ENCODE measurements around the gene TMEM132A. TPM values are rescaled to one million over a fixed set of nuclear protein-coding genes. Genes with fewer than 3 reads are reported as not detected.

TMEM132A gene
- total RNA-seq, 2 donors from 2014 or later: 7.7 to 8.4 TPM

DNA sequence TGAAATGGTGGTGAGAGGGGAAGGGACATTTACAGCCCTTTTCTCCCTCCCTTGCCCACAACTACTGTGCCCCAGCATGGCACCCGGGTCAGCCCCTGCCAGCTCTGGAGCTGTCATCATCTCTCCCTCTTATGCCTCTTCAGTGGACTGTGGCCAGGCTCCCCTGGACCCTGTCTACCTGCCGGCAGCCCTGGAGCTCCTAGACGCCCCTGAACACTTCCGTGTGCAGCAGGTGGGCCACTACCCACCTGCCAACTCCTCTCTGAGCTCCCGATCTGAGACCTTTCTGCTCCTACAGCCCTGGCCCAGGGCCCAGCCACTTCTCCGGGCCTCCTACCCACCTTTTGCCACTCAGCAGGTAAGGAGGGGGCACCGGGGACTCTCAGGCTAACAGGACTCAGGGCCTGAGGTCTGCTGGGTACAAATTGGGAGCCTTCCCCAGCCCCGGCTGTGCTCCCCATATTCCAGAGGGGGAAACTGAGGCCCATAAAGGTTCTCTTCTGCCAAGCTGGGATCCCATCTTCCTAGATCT, 2.9 kb downstream of the TMEM132A start:
- Histone ChIP-seq H3K27me3 (replicated peaks; ENCODE audit: insufficient read depth) (no peaks in the 10 kb centered on the region), H3K9me3 (no peaks in the 10 kb centered on the region), H3K4me3 (no peak overlapping the region), H3K4me1 (ENCODE audit: control insufficient read depth in 1 of 2, low read depth in 2 of 2) (peaks cover 9 to 20% of the 10 kb centered on the region in 2 donors), H3K27ac (no peak overlapping the region), H3K36me3 (peaks cover 7% of the 10 kb centered on the region)
- ATAC-seq (ENCODE audit: insufficient number of reproducible peaks, low FRiP score, low read depth) (no peak), DNase-seq (ENCODE audit: low spot score) (no peak)
- no peak for TF ChIP-seq CTCF (IDR thresholded peaks at IDR 0.05)

GRCh38 chr11:60927600-60927999, 3.3 kb downstream of the TMEM132A start:
- no peak overlapping the region for H3K4me3 ChIP-seq
- TF ChIP-seq CTCF (IDR thresholded peaks at IDR 0.05): no peak
- peaks cover 9 to 20% of the 10 kb centered on the region in 2 donors for H3K4me1 ChIP-seq (ENCODE audit: control insufficient read depth in 1 of 2, low read depth in 2 of 2)
- no peaks in the 10 kb centered on the region for H3K9me3 ChIP-seq
- no peak for DNase-seq (ENCODE audit: low spot score)
- H3K27me3 ChIP-seq (replicated peaks; ENCODE audit: insufficient read depth): no peaks in the 10 kb centered on the region
- no peak for ATAC-seq (ENCODE audit: insufficient number of reproducible peaks, low FRiP score, low read depth)
- peaks cover 3% of the 10 kb centered on the region for H3K36me3 ChIP-seq
- no peak overlapping the region for H3K27ac ChIP-seq

GRCh38 chr11:60928563-60929001, 4.3 kb downstream of the TMEM132A start:
- Histone ChIP-seq H3K27me3 (replicated peaks; ENCODE audit: insufficient read depth) (no peaks in the 10 kb centered on the region), H3K4me1 (ENCODE audit: control insufficient read depth in 1 of 2, low read depth in 2 of 2) (peaks cover 9 to 17% of the 10 kb centered on the region in 2 donors), H3K27ac (no peak overlapping the region), H3K9me3 (no peaks in the 10 kb centered on the region), H3K36me3 (no peaks in the 10 kb centered on the region), H3K4me3 (no peak overlapping the region)
- no peak for TF ChIP-seq CTCF (IDR thresholded peaks at IDR 0.05)
- ATAC-seq (ENCODE audit: insufficient number of reproducible peaks, low FRiP score, low read depth) (no peak), DNase-seq (ENCODE audit: low spot score) (no peak)

DNA sequence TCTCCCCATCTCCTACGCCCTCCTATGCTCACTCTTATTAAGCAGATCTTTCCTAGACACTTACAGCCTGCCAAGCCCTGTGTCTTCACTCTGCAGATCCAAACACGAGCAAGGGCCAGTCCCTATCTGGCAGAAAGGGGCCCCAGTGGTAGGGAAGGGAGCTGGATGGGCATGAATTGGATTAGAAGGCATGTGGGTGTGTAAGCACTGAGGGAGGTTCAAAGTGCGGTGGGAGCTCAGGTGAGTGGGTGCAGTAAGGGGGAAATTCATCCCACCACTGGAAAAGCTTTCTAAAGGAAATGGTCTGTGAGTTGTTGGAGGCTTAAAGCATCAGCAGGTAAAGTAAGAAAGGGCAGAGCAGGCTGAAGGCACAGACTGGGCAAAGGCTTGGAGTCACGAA, 5.5 kb downstream of the TMEM132A start:
- H3K36me3 ChIP-seq: no peaks in the 10 kb centered on the region
- H3K4me3 ChIP-seq: no peak overlapping the region
- TF ChIP-seq CTCF (IDR thresholded peaks at IDR 0.05): no peak
- ATAC-seq (ENCODE audit: insufficient number of reproducible peaks, low FRiP score, low read depth) (no peak), DNase-seq (ENCODE audit: low spot score) (no peak)
- H3K4me1 ChIP-seq (ENCODE audit: control insufficient read depth in 1 of 2, low read depth in 2 of 2): peaks cover 3 to 8% of the 10 kb centered on the region in 2 donors
- no peaks in the 10 kb centered on the region for H3K27me3 ChIP-seq (replicated peaks; ENCODE audit: insufficient read depth)
- H3K27ac ChIP-seq: no peak overlapping the region
- H3K9me3 ChIP-seq: no peaks in the 10 kb centered on the region

DNA sequence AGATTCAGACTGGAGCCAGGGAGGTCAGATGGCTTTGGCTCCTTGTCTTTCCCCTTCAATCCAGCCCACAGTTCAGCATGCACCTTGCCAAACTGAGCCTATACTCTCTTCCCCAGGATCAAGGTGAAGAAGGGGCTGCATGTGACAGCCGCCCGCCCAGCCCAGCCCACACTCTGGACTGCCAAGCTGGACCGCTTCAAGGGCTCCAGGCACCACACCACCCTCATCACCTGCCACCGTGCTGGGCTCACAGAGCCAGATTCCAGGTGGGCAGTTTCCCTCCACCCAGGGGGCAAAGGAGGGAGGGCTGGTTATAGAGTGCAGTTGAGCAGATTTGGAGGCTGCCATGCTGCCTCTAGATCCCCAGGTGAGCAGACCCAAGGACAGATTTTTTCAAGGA, 6.1 kb downstream of the TMEM132A start:
- TF ChIP-seq CTCF (IDR thresholded peaks at IDR 0.05): no peak
- Histone ChIP-seq H3K27ac (no peak overlapping the region), H3K4me3 (no peak overlapping the region), H3K4me1 (ENCODE audit: control insufficient read depth in 1 of 2, low read depth in 2 of 2) (peaks cover 0 to 1% of the 10 kb centered on the region in 2 donors), H3K27me3 (replicated peaks; ENCODE audit: insufficient read depth) (no peaks in the 10 kb centered on the region), H3K36me3 (no peaks in the 10 kb centered on the region), H3K9me3 (no peaks in the 10 kb centered on the region)
- no peak for DNase-seq (ENCODE audit: low spot score)
- no peak for ATAC-seq (ENCODE audit: insufficient number of reproducible peaks, low FRiP score, low read depth)

Measured in thoracic aorta (tissue), 2 donors.